Measurements from ENCODE around the gene JSRP1. TPM values are rescaled to one million over a fixed set of nuclear protein-coding genes. Genes with fewer than 3 reads are reported as not detected.

The JSRP1 gene
- polyA plus RNA-seq, 1 donor: 2.2 TPM

DNA sequence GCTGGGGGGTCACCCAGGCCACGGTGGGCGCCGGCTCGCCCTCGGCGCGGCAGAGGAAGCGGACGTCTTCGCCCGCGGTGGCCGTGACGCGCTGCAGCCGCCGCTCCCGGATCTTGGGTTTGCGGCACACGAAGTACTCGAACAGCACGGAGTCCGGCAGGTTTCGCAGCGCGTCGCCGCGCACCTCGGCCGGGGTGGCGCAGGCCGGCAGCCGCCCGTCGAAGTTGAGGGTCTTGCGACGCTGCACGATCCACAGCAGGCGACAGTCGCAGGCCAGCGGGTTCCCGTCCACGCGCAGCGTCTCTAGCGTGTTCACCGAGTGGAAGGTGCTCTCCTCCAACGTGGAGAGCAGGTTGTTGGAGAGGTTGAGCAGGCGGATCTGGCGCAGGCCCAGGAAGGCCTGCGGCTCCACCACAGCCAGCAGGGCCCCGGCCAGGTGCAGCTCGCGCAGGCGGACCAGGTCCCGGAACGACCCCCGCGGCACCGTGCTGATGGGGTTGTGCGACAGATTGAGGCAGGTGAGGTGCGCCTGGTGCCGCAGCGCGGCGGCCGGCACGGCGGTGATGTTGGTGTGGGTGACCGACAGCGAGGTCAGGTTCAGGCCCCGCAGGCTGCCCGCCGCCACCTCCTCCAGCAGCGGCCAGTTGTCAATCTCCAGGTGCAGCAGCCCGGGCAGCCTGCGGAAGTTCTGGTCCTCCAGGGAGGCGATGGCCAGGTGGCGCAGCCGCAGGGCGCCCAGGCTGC, 34.4 kb upstream of the JSRP1 start:
- H3K36me3 ChIP-seq (ENCODE audit: control insufficient read depth, insufficient read depth, low read length): no peaks in the 10 kb centered on the region
- peaks cover 3% of the 10 kb centered on the region for H3K4me1 ChIP-seq (ENCODE audit: control insufficient read depth, insufficient read depth, low read length)
- peak in 1 of 2 donors; percentile 23 for DNase-seq
- H3K27me3 ChIP-seq (ENCODE audit: control insufficient read depth, insufficient read depth, low read length): peaks cover 91% of the 10 kb centered on the region
- H3K9me3 ChIP-seq (ENCODE audit: control insufficient read depth, low read depth, low read length): peaks cover 9% of the 10 kb centered on the region
- H3K27ac ChIP-seq (ENCODE audit: low read length): no peak overlapping the region
- no CpG with 5 or more reads among the region's 82 CpGs for WGBS (ENCODE audit: insufficient coverage, low lambda C conversion rate)
- H3K4me3 ChIP-seq (ENCODE audit: low read length): no peak overlapping the region

DNA sequence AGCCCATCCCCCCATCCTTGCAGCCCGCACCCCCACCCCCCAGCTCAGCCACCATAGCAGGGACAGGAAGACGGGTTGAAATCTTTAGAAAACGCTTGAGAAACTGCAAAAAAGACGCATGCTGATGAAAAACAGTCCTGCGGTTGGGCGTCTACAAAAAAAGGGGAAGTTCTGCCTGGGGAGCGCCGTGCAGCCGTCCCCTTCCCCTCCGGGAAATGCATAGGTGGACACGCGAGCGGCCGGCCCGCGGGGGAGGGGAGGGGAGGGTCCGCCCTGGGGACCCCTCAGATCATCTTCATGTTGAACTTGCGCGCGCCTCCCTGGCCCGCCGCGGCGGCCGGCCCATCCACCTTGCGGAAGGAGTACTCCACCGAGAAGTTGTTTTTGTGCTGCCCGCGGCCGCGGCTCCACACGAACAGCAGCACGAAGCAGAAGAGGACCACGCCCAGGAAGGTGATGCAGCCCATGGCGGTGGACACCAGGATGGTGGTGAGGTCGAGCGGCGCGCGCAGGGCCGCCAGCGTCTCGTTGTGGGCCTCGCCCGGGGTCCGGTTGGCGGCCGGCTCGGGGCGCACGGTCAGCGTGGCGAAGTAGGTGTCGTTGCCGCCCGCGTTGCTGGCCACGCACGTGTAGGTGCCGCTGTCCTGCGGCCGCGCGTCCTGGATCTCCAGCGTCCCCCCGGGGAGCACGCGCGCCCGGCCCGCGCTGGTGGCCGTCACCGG, 33.7 kb upstream of the JSRP1 start:
- H3K4me1 ChIP-seq (ENCODE audit: control insufficient read depth, insufficient read depth, low read length): peaks cover 3% of the 10 kb centered on the region
- H3K36me3 ChIP-seq (ENCODE audit: control insufficient read depth, insufficient read depth, low read length): no peaks in the 10 kb centered on the region
- H3K9me3 ChIP-seq (ENCODE audit: control insufficient read depth, low read depth, low read length): peaks cover 9% of the 10 kb centered on the region
- DNase-seq: no peak
- peaks cover 84% of the 10 kb centered on the region for H3K27me3 ChIP-seq (ENCODE audit: control insufficient read depth, insufficient read depth, low read length)
- H3K27ac ChIP-seq (ENCODE audit: low read length): no peak overlapping the region
- no peak overlapping the region for H3K4me3 ChIP-seq (ENCODE audit: low read length)
- WGBS (ENCODE audit: insufficient coverage, low lambda C conversion rate): no CpG with 5 or more reads among the region's 74 CpGs

DNA sequence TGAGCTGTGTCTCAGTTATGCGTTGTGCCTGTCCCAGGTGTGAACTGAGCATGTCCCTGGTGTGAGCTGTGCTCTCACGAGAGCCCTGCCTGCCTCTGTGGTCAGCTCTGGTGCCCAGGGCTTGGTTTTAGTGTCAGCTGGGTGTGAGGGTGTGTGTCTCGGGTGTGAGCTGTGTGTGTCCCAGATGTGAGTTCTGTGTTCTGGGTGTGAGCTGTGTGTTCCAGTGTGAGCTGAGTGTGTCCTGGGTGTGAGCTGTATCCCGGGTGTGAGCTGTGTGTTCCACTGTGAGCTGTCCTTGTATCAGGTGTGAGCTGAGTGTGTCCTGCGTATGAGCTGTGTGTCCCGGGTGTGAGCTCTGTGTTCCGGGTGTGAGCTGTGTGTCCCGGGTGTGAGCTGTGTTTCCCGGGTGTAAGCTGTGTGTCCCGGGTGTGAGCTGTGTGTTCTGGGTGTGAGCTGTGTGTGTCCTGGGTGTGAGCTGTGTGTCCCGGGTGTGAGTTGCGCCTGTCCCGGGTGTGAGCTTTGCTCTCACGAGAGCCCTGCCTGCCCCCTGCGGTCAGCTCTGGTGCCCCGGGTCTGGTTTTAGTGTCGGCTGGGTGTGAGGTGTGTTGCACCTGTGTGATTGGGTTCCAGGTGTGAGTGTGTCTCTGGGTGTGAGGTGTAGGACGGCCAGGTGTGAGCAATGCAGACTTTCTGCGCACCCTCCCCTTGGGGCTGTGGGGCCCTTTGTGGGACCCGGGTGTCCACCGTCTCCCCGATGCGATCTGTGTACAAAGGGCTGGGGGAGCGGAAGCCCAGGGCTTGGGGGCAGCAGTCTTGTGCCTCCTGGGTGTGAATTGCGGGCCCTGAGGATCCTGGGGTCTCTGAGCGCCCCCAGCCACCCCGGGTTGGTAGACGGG, 32.8 kb upstream of the JSRP1 start:
- no peak overlapping the region for H3K27ac ChIP-seq (ENCODE audit: low read length)
- WGBS (ENCODE audit: insufficient coverage, low lambda C conversion rate): no CpG with 5 or more reads among the region's 28 CpGs

DNA sequence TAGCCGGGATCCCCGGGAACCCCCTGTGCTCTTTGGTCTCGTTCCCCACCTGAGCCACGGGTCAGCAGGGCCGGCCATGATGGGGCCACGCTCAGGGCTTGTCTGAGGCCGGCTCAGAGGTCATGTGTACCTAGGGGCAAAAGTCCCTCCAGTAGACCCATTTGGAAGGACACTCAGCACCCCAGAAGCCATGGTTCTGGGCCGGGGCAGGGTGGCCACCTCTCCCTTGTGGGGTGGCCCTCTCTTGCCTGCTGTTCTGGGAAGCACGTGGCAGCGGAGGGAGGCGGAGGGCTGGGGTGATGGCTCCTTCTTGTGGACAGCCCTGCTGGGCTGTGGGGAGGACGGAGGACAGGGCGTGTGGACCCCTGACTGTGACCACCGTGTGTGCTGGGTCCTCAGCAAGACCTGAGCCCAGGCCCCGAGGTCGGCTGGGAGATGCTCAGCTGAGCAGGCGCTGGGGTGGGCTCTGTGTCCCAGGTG, 32.2 kb upstream of the JSRP1 start:
- no peak overlapping the region for H3K4me3 ChIP-seq (ENCODE audit: low read length)
- H3K27me3 ChIP-seq (ENCODE audit: control insufficient read depth, insufficient read depth, low read length): peaks cover 69% of the 10 kb centered on the region
- no CpG with 5 or more reads among the region's 17 CpGs for WGBS (ENCODE audit: insufficient coverage, low lambda C conversion rate)
- DNase-seq: no peak
- H3K4me1 ChIP-seq (ENCODE audit: control insufficient read depth, insufficient read depth, low read length): peaks cover 3% of the 10 kb centered on the region
- no peak overlapping the region for H3K27ac ChIP-seq (ENCODE audit: low read length)
- no peaks in the 10 kb centered on the region for H3K36me3 ChIP-seq (ENCODE audit: control insufficient read depth, insufficient read depth, low read length)
- H3K9me3 ChIP-seq (ENCODE audit: control insufficient read depth, low read depth, low read length): peaks cover 9% of the 10 kb centered on the region

More for the DNA sequence above, 32.8 kb upstream of the JSRP1 start:
- Histone ChIP-seq H3K27me3 (ENCODE audit: control insufficient read depth, insufficient read depth, low read length) (peaks cover 76% of the 10 kb centered on the region), H3K36me3 (ENCODE audit: control insufficient read depth, insufficient read depth, low read length) (no peaks in the 10 kb centered on the region), H3K9me3 (ENCODE audit: control insufficient read depth, low read depth, low read length) (peaks cover 9% of the 10 kb centered on the region), H3K4me1 (ENCODE audit: control insufficient read depth, insufficient read depth, low read length) (peaks cover 3% of the 10 kb centered on the region), H3K4me3 (ENCODE audit: low read length) (no peak overlapping the region)
- DNase-seq: no peak

DNA sequence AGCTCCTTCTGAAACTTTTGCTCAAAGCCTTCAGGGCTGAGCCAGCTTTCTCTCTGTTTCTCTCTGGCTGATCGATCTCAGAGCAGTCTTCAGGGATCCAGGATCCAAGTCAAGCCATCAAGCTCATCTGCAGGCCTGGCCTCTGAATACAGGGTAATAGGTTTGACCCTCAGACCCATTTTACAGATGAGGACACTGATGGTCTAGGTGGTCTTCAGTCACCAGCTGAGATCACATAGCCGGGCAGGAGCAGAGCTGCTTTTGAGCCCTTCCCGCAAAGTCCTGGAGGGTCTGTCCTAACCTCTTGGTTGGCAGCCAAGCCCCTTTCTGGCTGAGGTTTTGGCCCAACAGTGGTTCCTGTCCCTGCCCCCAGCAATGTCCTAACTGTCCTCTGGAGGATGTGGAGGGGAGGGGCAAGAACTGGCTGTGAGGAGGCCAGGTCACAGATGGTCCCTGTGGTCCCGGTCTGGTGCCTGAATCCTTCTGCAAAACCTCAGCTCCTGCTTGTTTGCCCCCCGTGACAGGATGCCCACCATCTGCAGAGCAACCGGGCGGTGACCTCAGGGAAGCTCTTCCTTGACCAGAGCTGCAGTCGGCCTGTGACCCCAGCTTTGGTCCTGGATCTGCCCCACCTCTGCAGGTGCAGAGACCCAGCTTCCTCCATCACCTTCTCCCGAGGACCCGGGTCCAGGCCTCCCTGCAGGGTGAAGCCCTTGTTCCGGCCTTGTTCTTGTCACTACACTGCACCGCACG, 31.5 kb upstream of the JSRP1 start:
- Histone ChIP-seq H3K4me3 (ENCODE audit: low read length) (no peak overlapping the region), H3K27ac (ENCODE audit: low read length) (no peak overlapping the region), H3K4me1 (ENCODE audit: control insufficient read depth, insufficient read depth, low read length) (peaks cover 3% of the 10 kb centered on the region), H3K36me3 (ENCODE audit: control insufficient read depth, insufficient read depth, low read length) (no peaks in the 10 kb centered on the region), H3K9me3 (ENCODE audit: control insufficient read depth, low read depth, low read length) (peaks cover 9% of the 10 kb centered on the region), H3K27me3 (ENCODE audit: control insufficient read depth, insufficient read depth, low read length) (peaks cover 69% of the 10 kb centered on the region)
- no peak for DNase-seq
- no CpG with 5 or more reads among the region's 13 CpGs for WGBS (ENCODE audit: insufficient coverage, low lambda C conversion rate)

DNA sequence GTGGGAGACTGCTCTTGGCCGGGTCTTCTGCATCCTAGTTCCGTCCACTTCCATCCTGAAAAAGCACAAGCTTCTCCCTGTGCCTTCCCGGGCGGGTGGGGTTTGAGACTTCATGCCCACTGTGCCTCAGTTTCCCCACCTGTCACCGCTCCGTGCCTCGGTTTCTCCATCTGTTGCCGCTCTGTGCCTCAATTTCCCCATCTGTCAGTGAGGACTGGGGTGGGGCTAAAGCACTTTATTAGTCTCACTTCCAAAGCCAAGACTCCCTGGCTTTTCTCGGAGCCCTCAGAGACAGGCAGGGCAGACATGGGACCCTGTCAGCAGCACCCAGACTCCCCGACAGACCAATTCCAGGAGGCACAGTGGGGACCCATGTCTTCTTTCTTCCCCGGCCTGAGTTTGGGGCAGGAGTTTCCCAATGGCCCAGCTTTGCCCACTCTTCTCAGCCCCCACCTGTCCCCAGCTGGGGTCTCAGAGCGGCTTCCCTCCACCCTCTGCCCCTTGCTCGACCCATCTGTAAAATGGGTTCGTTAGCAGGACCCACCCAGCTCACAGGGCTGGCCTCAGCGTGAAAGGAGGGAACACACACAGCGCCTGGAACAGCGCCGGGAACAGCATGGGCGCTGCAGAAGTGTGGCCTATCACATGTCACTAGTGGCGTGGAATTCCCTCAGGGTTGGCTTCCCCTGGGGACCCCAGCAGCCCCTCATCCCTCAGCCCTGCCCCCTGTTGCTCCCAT, 30.4 kb upstream of the JSRP1 start:
- H3K36me3 ChIP-seq (ENCODE audit: control insufficient read depth, insufficient read depth, low read length): no peaks in the 10 kb centered on the region
- no peak overlapping the region for H3K4me3 ChIP-seq (ENCODE audit: low read length)
- peaks cover 17% of the 10 kb centered on the region for H3K9me3 ChIP-seq (ENCODE audit: control insufficient read depth, low read depth, low read length)
- H3K4me1 ChIP-seq (ENCODE audit: control insufficient read depth, insufficient read depth, low read length): peaks cover 12% of the 10 kb centered on the region
- H3K27me3 ChIP-seq (ENCODE audit: control insufficient read depth, insufficient read depth, low read length): peaks cover 69% of the 10 kb centered on the region
- no peak for DNase-seq
- no CpG with 5 or more reads among the region's 20 CpGs for WGBS (ENCODE audit: insufficient coverage, low lambda C conversion rate)
- no peak overlapping the region for H3K27ac ChIP-seq (ENCODE audit: low read length)

DNA sequence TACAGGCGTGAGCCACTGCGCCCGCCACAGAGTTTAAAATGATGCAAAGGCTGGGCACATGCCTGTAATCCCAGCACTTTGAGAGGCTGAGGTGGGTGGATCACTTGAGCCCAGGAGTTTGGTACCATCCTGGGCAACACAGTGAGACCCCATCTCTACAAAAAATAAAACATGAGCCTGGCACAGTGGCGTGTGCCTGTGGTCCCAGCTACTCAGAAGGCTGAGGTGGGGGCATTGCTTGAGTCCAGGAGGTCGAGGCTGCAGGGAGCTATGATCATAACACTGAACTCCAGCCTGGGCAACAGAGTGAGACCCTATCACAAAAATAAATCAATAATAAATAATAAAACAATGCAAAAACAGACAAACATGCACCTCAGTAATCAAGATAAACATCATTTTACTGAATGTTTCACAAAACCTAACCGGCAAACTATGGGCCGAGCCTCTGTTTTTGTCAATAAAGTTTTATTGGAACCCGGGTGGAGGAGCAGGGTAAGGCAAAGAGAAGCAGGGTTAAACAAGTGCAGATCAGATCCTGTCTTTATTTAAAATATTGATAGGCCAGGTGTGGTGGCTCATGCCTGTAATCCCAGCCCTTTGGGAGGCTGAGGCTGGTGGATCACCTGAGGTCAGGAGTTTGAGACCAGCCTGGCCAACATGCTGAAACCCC, 27.8 kb upstream of the JSRP1 start:
- Histone ChIP-seq H3K4me3 (ENCODE audit: low read length) (no peak overlapping the region), H3K27ac (ENCODE audit: low read length) (no peak overlapping the region), H3K9me3 (ENCODE audit: control insufficient read depth, low read depth, low read length) (peaks cover 8% of the 10 kb centered on the region), H3K27me3 (ENCODE audit: control insufficient read depth, insufficient read depth, low read length) (peaks cover 52% of the 10 kb centered on the region), H3K4me1 (ENCODE audit: control insufficient read depth, insufficient read depth, low read length) (peaks cover 10% of the 10 kb centered on the region), H3K36me3 (ENCODE audit: control insufficient read depth, insufficient read depth, low read length) (no peaks in the 10 kb centered on the region)
- no peak for DNase-seq
- no CpG with 5 or more reads among the region's 8 CpGs for WGBS (ENCODE audit: insufficient coverage, low lambda C conversion rate)

DNA sequence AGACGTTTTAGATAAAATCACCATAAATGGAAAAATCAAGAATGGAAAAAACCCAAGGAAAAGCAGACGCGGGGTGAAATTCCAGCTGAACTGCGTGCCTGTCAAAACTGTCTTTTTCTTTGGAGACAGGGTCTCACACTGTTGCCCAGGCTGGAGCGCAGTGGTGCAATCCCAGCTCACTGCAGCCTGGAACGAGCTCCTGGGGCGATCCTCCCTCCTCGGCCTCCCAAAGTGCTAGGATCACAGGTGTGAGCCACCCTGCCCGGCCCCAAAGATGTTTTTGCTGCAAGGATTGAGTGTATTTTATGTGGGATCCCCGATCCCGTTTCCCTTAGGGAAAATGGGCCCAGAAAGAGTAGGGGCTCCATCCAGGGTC, 26.6 kb upstream of the JSRP1 start:
- H3K36me3 ChIP-seq (ENCODE audit: control insufficient read depth, insufficient read depth, low read length): no peaks in the 10 kb centered on the region
- WGBS (ENCODE audit: insufficient coverage, low lambda C conversion rate): no CpG with 5 or more reads among the region's 11 CpGs
- H3K27ac ChIP-seq (ENCODE audit: low read length): no peak overlapping the region
- H3K4me3 ChIP-seq (ENCODE audit: low read length): no peak overlapping the region
- peaks cover 8% of the 10 kb centered on the region for H3K9me3 ChIP-seq (ENCODE audit: control insufficient read depth, low read depth, low read length)
- H3K4me1 ChIP-seq (ENCODE audit: control insufficient read depth, insufficient read depth, low read length): peaks cover 18% of the 10 kb centered on the region
- no peak for DNase-seq
- peaks cover 41% of the 10 kb centered on the region for H3K27me3 ChIP-seq (ENCODE audit: control insufficient read depth, insufficient read depth, low read length)

Data from large intestine (tissue), 3 donors.